Fibroblast of lung (primary cell): ENCODE measurements around the gene NLRC3. TPM values are rescaled to one million over a fixed set of nuclear protein-coding genes. Genes with fewer than 3 reads are reported as not detected.

Source experiments
- DNase-seq, 2 donors: peaks; one replicate each; pipeline versions ENCODE4 v3.0.0 to v3.0.0-alpha.2; 2010; ENCODE audit warnings: low read depth in 2 of 2
- H2AFZ ChIP-seq: 2 replicates; pipeline ENCODE4 v1.5.1; 2012; ENCODE audit warnings: low read length, control low read depth, inconsistent platforms
- H3K27ac ChIP-seq: 2 replicates; pipeline ENCODE4 v1.5.1; 2011; ENCODE audit warnings: low read length, control low read depth; ENCODE audit not compliant: insufficient read depth
- H3K27me3 ChIP-seq: 2 replicates; pipeline ENCODE4 v1.5.1; 2011; ENCODE audit warnings: mild to moderate bottlenecking, low read length; ENCODE audit not compliant: control insufficient read depth, insufficient read depth
- H3K36me3 ChIP-seq: 2 replicates; pipeline ENCODE4 v1.5.1; 2011; ENCODE audit warnings: low read length; ENCODE audit not compliant: control insufficient read depth, insufficient read depth
- H3K4me1 ChIP-seq: 2 replicates; pipeline ENCODE4 v1.5.1; 2011; ENCODE audit warnings: low read length; ENCODE audit not compliant: control insufficient read depth, insufficient read depth; ENCODE audit errors: extremely low read depth
- H3K4me2 ChIP-seq: 2 replicates; pipeline ENCODE4 v1.5.1; 2011; ENCODE audit warnings: low read length, control low read depth; ENCODE audit not compliant: insufficient read depth; ENCODE audit errors: extremely low read depth
- H3K4me3 ChIP-seq, 4 experiments: fragments of 200-600 bp in 1 of 4; sonication (generic) in 1 of 4; replicated peaks in 1 of 4; 2 replicates each; pipeline ENCODE4 v1.5.1; 2011 to 2016; ENCODE audit warnings: low read length in 4 of 4, low read depth in 3 of 4, mild to moderate bottlenecking in 3 of 4, control low read depth in 2 of 4, inconsistent platforms in 1 of 4, mixed read lengths in 1 of 4; ENCODE audit not compliant: insufficient read depth in 1 of 4; ENCODE audit errors: control extremely low read depth in 1 of 4
- H3K79me2 ChIP-seq: 2 replicates; pipeline ENCODE4 v1.5.1; 2012; ENCODE audit warnings: mild to moderate bottlenecking, low read length, inconsistent platforms; ENCODE audit not compliant: control insufficient read depth, insufficient read depth
- H3K9ac ChIP-seq: 2 replicates; pipeline ENCODE4 v1.5.1; 2011; ENCODE audit warnings: mild to moderate bottlenecking, low read length, control low read depth; ENCODE audit not compliant: insufficient read depth
- H3K9me3 ChIP-seq: 2 replicates; pipeline ENCODE4 v1.5.1; 2012; ENCODE audit warnings: low read depth, low read length; ENCODE audit not compliant: control insufficient read depth, insufficient read depth
- H4K20me1 ChIP-seq: 2 replicates; pipeline ENCODE4 v1.5.1; 2011; ENCODE audit warnings: low read length; ENCODE audit not compliant: control insufficient read depth, insufficient read depth; ENCODE audit errors: extremely low read depth
- EZH2 ChIP-seq: IDR thresholded peaks from 2 replicates; pipeline ENCODE4 v1.5.1; 2012; ENCODE audit warnings: low read length, control low read depth, mild to moderate bottlenecking; ENCODE audit errors: missing control alignments
- polyA plus RNA-seq, 2 donors: library from polyadenylated mRNA; depleted of rRNA in 1 of 2; stranded (reverse) in 1 of 2; unstranded in 1 of 2; fragments of >200 nt; gene quantifications; 2 replicates each; pipeline ENCODE4 v1.2.1, GENCODE V29; 2011 to 2012; ENCODE audit warnings: missing spikeins in 1 of 2
- total RNA-seq: library from RNA; depleted of rRNA; stranded (reverse); fragments of >200 nt; gene quantifications from 2 replicates; pipeline ENCODE4 v1.2.1, GENCODE V29; 2014
- TF ChIP-seq, protein P1 (sequence below), 2 donors: IDR thresholded peaks in 1 of 2; conservative IDR thresholded peaks in 1 of 2; 1 replicate in 1 of 2; 2 replicates in 1 of 2; pipeline ENCODE4 v1.5.1; 2011 to 2012; ENCODE audit warnings: low read length in 2 of 2, control low read depth in 1 of 2, inconsistent platforms in 1 of 2, low read depth in 1 of 2, mild to moderate bottlenecking in 1 of 2

The NLRC3 gene
- total and polyA plus RNA-seq, 2 donors (not counting 1 experiment from before 2014, with no cell fraction given) = 0.17 TPM; not detected in 1

DNA sequence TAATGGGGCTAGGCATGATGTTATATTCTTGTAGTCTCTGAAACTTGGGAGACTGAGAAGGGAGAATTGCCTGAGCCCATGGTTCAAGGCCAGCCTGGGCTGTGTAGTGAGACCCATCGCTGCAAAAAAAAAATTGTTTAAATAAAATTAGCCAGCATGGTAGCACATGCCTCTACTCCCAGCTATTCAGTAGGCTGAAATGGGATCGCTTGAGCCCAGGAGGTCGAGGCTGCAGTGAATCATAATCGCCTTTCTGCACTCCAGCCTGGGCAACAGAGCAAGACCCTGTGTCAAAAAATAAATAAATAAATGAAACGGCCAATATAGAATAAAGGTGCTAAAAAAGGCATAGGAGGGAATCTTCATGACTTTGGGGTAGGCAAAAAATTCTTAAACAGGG is 48.1 kb upstream of the NLRC3 start:
- H3K4me2 ChIP-seq = no peak overlapping the region
- TF ChIP-seq, protein P1, sequence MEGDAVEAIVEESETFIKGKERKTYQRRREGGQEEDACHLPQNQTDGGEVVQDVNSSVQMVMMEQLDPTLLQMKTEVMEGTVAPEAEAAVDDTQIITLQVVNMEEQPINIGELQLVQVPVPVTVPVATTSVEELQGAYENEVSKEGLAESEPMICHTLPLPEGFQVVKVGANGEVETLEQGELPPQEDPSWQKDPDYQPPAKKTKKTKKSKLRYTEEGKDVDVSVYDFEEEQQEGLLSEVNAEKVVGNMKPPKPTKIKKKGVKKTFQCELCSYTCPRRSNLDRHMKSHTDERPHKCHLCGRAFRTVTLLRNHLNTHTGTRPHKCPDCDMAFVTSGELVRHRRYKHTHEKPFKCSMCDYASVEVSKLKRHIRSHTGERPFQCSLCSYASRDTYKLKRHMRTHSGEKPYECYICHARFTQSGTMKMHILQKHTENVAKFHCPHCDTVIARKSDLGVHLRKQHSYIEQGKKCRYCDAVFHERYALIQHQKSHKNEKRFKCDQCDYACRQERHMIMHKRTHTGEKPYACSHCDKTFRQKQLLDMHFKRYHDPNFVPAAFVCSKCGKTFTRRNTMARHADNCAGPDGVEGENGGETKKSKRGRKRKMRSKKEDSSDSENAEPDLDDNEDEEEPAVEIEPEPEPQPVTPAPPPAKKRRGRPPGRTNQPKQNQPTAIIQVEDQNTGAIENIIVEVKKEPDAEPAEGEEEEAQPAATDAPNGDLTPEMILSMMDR (conservative IDR thresholded peaks at IDR 0.05 in 1 of 2, IDR thresholded peaks at IDR 0.05 in 1 of 2; ENCODE audit: low read depth in 1 of 2, low read length in 2 of 2) = no peak
- TF ChIP-seq EZH2 = no peak

DNA sequence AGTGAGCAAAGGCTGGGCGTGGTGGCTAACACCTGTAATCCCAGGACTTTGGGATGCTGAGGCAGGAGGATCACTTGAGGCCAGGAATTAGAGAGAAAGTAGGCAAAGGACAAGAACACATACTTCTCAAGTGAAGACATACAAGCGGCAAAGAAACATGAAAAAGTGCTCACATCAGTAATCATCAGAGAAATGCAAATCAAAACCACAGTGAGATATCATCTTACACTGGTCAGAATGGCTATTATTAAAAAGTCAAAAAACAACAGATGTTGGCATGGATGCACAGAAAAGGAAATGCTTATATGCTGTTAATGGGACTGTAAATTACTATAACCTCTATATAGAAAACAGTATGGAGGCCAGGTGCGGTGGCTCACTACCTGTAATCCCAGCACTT is 46.4 kb upstream of the NLRC3 start:
- Histone ChIP-seq H3K9ac (no peak overlapping the region), H3K4me3 (no peak overlapping the region), H3K27me3 (no peaks in the 10 kb centered on the region), H3K4me1 (no peaks in the 10 kb centered on the region), H3K9me3 (no peaks in the 10 kb centered on the region), H3K27ac (no peak overlapping the region), H4K20me1 (no peaks in the 10 kb centered on the region), H3K36me3 (no peaks in the 10 kb centered on the region), H3K4me2 (no peak overlapping the region), H3K79me2 (no peaks in the 10 kb centered on the region), H2AFZ (no peak overlapping the region)
- DNase-seq = peak in 1 of 2 donors; percentile 19
- TF ChIP-seq, protein P1 (conservative IDR thresholded peaks at IDR 0.05 in 1 of 2, IDR thresholded peaks at IDR 0.05 in 1 of 2; ENCODE audit: low read depth in 1 of 2, low read length in 2 of 2) = no peak
- TF ChIP-seq EZH2 = no peak

More for the DNA sequence above, 48.1 kb upstream of the NLRC3 start:
- no peak overlapping the region for H3K9ac ChIP-seq
- H4K20me1 ChIP-seq = no peaks in the 10 kb centered on the region
- H3K9me3 ChIP-seq = no peaks in the 10 kb centered on the region
- H3K4me3 ChIP-seq = no peak overlapping the region
- H3K27ac ChIP-seq = no peak overlapping the region
- no peaks in the 10 kb centered on the region for H3K36me3 ChIP-seq
- no peak overlapping the region for H2AFZ ChIP-seq
- no peaks in the 10 kb centered on the region for H3K79me2 ChIP-seq
- H3K4me1 ChIP-seq = no peaks in the 10 kb centered on the region
- H3K27me3 ChIP-seq = no peaks in the 10 kb centered on the region
- DNase-seq = no peak

DNA sequence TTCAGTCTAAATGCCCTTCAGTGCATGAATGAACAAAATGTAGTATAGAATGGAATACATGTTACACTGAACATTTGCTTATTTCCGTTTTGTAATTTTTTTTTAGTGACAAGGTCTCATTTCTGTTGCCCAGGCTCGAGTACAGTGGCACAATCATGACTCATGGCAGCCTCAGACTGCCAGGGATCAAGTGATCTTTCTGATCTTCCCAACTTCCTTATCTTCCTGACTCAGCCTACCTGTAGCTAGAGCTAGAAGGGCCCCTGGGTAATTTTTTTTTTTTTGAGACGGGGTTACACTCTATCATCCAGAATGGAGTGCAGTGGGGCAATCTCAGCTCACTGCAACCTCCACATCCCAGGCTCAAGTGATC is 41.6 kb upstream of the NLRC3 start:
- H3K79me2 ChIP-seq = peaks cover 15% of the 10 kb centered on the region

More for the DNA sequence above, 41.6 kb upstream of the NLRC3 start:
- Histone ChIP-seq H3K4me1 (no peaks in the 10 kb centered on the region), H3K4me3 (no peak overlapping the region), H3K27ac (no peak overlapping the region), H3K27me3 (no peaks in the 10 kb centered on the region), H4K20me1 (no peaks in the 10 kb centered on the region), H3K9ac (no peak overlapping the region), H3K36me3 (no peaks in the 10 kb centered on the region), H3K9me3 (no peaks in the 10 kb centered on the region), H2AFZ (no peak overlapping the region), H3K4me2 (no peak overlapping the region)
- TF ChIP-seq EZH2 = no peak
- TF ChIP-seq, protein P1 (conservative IDR thresholded peaks at IDR 0.05 in 1 of 2, IDR thresholded peaks at IDR 0.05 in 1 of 2; ENCODE audit: low read depth in 1 of 2, low read length in 2 of 2) = no peak
- no peak for DNase-seq
